Esophagus muscularis mucosa (tissue), 4 donors: ENCODE data around the gene RALGAPA1. TPM values are rescaled to one million over a fixed set of nuclear protein-coding genes. Genes with fewer than 3 reads are reported as not detected.

Experiments
- DNase-seq: peaks from one replicate; pipeline ENCODE4 v3.0.0-alpha.2; 2017; ENCODE audit errors: extremely low spot score
- H3K27ac ChIP-seq, 4 donors: fragments of 200-600 bp; sonication (generic); replicated peaks in 1 of 4; 1 replicate in 3 of 4; 2 replicates in 1 of 4; pipeline ENCODE4 v1.5.1; 2016 to 2019; ENCODE audit warnings: mild to moderate bottlenecking in 1 of 4
- H3K27me3 ChIP-seq, 4 donors: fragments of 200-600 bp; sonication (generic); one replicate each; pipeline versions ENCODE4 v1.5.1 to v1.6.0; 2016 to 2019
- H3K36me3 ChIP-seq, 4 donors: fragments of 200-600 bp; sonication (generic); one replicate each; pipeline ENCODE4 v1.5.1; 2016 to 2019
- H3K4me1 ChIP-seq, 4 donors: fragments of 200-600 bp; sonication (generic); one replicate each; pipeline ENCODE4 v1.5.1; 2016 to 2019
- H3K4me3 ChIP-seq, 4 donors: fragments of 200-600 bp; sonication (generic); 1 replicate in 2 of 4; 2 replicates in 2 of 4; pipeline ENCODE4 v1.5.1; 2016 to 2019; ENCODE audit warnings: mild to moderate bottlenecking in 4 of 4, moderate library complexity in 1 of 4
- H3K9me3 ChIP-seq, 4 donors: fragments of 200-600 bp; sonication (generic); 1 replicate in 3 of 4; 2 replicates in 1 of 4; pipeline ENCODE4 v1.5.1; 2016 to 2019
- EP300 ChIP-seq: sonication (generic); formaldehyde crosslinking; IDR thresholded peaks from one replicate; pipeline ENCODE4 v1.6.1; 2017; ENCODE audit warnings: antibody characterized with exemption
- POLR2A ChIP-seq: fragments of 450-650 bp; IDR thresholded peaks from one replicate; pipeline ENCODE4 v1.6.1; 2017; ENCODE audit warnings: antibody characterized with exemption, moderate library complexity, mild to moderate bottlenecking, low read depth
- POLR2AphosphoS5 ChIP-seq, 2 donors: sonication (generic); formaldehyde crosslinking; IDR thresholded peaks; one replicate each; pipeline ENCODE4 v1.6.1; 2017; ENCODE audit warnings: antibody characterized with exemption in 2 of 2
- WGBS: methylation state at CpG from one replicate; pipeline ENCODE4 v1.1.5; 2018; 5-methylcytosine and 5-hydroxymethylcytosine counted together
- intact Hi-C: fragments of 100-400 bp; cut with DNase I; formaldehyde crosslinking; loops from one replicate; pipeline ENCODE4 v1.15.1; 2023
- total RNA-seq, 4 donors: library from RNA; depleted of rRNA; stranded (reverse); fragments of >200 nt; gene quantifications; one replicate each; pipeline versions ENCODE4 v1.1.0 to v1.2.1, GENCODE V29; 2016
- TF ChIP-seq, protein P1 (sequence below), 3 experiments: fragments of 200-600 bp in 2 of 3; fragments of 450-650 bp in 1 of 3; sonication (generic) in 2 of 3; IDR thresholded peaks; one replicate each; pipeline ENCODE4 v1.5.1; 2017 to 2019; ENCODE audit warnings: antibody characterized with exemption in 3 of 3, mild to moderate bottlenecking in 2 of 3, moderate library complexity in 1 of 3

RALGAPA1 gene
- total RNA-seq, 4 donors from 2014 or later: 48.2 to 77.7 (median 52.1) TPM

DNA sequence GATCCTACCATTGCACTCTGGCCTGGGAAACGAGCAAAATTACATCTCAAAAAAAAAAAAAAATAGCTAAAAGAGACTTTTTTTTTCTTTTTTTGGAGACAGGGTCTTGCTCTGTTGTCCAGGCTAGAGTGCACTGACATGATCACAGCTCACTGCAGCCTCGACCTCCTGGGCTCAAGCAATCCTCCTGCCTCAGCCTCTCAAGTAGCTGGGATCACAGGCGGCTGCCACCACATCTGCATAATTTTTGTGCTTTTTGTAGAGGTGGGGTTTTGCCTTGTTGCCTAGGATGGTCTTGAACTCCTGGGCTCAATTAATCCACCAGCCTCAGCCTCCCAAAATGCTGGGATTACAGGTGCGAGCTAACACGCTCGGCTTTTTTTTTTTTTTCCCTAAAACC lies 11.3 kb downstream of the RALGAPA1 start:
- H3K36me3 ChIP-seq: no peaks in the 10 kb centered on the region
- H3K4me3 ChIP-seq: no peak overlapping the region
- TF ChIP-seq POLR2AphosphoS5 (IDR thresholded peaks at IDR 0.05) (no peak), EP300 (no peak), POLR2A (no peak)
- TF ChIP-seq, protein P1, sequence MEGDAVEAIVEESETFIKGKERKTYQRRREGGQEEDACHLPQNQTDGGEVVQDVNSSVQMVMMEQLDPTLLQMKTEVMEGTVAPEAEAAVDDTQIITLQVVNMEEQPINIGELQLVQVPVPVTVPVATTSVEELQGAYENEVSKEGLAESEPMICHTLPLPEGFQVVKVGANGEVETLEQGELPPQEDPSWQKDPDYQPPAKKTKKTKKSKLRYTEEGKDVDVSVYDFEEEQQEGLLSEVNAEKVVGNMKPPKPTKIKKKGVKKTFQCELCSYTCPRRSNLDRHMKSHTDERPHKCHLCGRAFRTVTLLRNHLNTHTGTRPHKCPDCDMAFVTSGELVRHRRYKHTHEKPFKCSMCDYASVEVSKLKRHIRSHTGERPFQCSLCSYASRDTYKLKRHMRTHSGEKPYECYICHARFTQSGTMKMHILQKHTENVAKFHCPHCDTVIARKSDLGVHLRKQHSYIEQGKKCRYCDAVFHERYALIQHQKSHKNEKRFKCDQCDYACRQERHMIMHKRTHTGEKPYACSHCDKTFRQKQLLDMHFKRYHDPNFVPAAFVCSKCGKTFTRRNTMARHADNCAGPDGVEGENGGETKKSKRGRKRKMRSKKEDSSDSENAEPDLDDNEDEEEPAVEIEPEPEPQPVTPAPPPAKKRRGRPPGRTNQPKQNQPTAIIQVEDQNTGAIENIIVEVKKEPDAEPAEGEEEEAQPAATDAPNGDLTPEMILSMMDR (IDR thresholded peaks at IDR 0.05): no peak
- intact Hi-C loops: no loop called here
- peaks cover 3 to 11% (median 6%) of the 10 kb centered on the region in 4 donors for H3K4me1 ChIP-seq
- no peaks in the 10 kb centered on the region for H3K9me3 ChIP-seq
- no peak for DNase-seq
- 98% methylated on average over 6 of the region's 6 CpGs for WGBS
- H3K27me3 ChIP-seq: no peaks in the 10 kb centered on the region
- no peak overlapping the region for H3K27ac ChIP-seq

DNA sequence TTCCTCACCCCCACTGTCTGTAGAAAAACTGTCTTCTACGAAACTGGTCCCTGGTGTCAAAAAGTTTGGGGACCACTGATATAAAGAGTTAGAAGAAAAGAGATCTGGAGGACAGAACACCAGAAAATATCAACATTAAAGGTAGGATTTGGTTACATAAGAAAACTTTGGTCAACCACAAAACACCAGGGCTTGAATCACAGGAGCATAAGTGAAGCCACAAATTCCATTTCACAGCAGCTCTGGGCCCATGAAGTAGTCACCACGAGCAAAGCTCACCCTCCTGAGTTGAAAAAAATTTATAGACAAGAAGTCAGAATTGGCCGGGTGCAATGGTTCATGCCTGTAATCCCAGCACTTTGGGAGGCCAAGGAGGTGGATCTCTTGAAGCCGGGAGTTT lies 19.4 kb downstream of the RALGAPA1 start:
- Histone ChIP-seq H3K27me3 (no peaks in the 10 kb centered on the region), H3K27ac (no peak overlapping the region), H3K9me3 (no peaks in the 10 kb centered on the region), H3K4me3 (no peak overlapping the region), H3K36me3 (no peaks in the 10 kb centered on the region), H3K4me1 (peaks cover 0 to 8% (median under 1%) of the 10 kb centered on the region in 4 donors)
- TF ChIP-seq POLR2A: no peak
- no peak for TF ChIP-seq EP300
- TF ChIP-seq, protein P1 (IDR thresholded peaks at IDR 0.05): no peak
- no peak for TF ChIP-seq POLR2AphosphoS5 (IDR thresholded peaks at IDR 0.05)
- no peak for DNase-seq
- intact Hi-C loops: no loop called here
- 90% methylated on average over 4 of the region's 4 CpGs for WGBS

DNA sequence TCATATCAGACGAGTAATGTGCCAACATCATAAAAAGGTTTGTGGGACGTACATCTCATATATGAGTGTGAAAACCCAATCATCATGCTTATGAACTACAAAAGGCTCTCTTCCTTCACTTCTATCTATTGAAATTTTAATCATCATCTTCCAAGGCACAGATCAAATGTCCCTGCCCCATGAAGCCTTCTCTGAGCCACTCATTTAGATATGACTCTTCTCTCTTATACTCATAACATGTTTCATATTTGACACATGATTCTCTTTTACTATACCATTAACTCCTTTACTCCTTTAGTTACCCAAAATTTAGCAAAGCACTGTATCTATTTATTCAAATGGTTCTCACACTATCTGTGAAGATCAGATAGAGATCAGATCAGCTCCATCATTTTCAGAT lies 22.2 kb downstream of the RALGAPA1 start:
- 88% methylated on average over 2 of the region's 2 CpGs for WGBS
- no peak for DNase-seq
- Histone ChIP-seq H3K4me3 (no peak overlapping the region), H3K4me1 (peaks cover 0 to 8% (median 4%) of the 10 kb centered on the region in 4 donors), H3K27ac (no peak overlapping the region), H3K36me3 (no peaks in the 10 kb centered on the region), H3K27me3 (no peaks in the 10 kb centered on the region), H3K9me3 (no peaks in the 10 kb centered on the region)
- TF ChIP-seq, protein P1 (IDR thresholded peaks at IDR 0.05): no peak
- TF ChIP-seq EP300 (no peak), POLR2AphosphoS5 (IDR thresholded peaks at IDR 0.05) (no peak), POLR2A (no peak)
- intact Hi-C loops: no loop called here

DNA sequence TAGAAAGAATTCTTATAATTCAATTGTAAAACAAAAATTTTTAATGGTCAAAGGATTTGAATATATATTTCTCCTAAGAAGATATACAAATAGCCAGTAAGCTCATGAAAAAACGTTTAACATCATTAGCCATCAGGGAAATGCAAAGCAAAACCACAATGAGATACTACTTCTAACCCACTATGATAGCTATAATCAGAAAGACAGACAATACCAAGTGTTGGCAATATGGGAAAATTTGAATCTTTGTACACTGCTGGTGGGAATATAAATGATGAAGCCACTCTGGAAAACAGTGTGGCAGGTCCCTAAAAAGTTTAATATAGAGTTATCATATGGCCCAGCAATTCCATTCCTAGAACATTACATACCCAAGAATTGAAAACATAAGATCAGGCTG lies 25.4 kb downstream of the RALGAPA1 start:
- DNase-seq: no peak

More for the DNA sequence above, 25.4 kb downstream of the RALGAPA1 start:
- Histone ChIP-seq H3K4me1 (peaks cover 0 to 8% (median 4%) of the 10 kb centered on the region in 4 donors), H3K27ac (no peak overlapping the region), H3K4me3 (no peak overlapping the region), H3K27me3 (no peaks in the 10 kb centered on the region), H3K9me3 (peaks cover 0 to 12% (median 5%) of the 10 kb centered on the region in 4 donors), H3K36me3 (no peaks in the 10 kb centered on the region)
- TF ChIP-seq EP300 (no peak), POLR2A (no peak), POLR2AphosphoS5 (IDR thresholded peaks at IDR 0.05) (no peak)
- TF ChIP-seq, protein P1 (IDR thresholded peaks at IDR 0.05): no peak
- intact Hi-C loops: no loop called here
- 69% methylated on average over 1 of the region's 1 CpG for WGBS
